Measurements from ENCODE around the gene PPM1L.

- TF ChIP-seq CTCF (optimal IDR thresholded peaks at IDR 0.05 in 1 of 3, IDR thresholded peaks at IDR 0.05 in 1 of 3, conservative IDR thresholded peaks at IDR 0.05 in 1 of 3; ENCODE audit: extremely low read depth in 1 of 3, insufficient read depth in 2 of 3, low read length in 3 of 3) (no peak), EZH2 (IDR thresholded peaks at IDR 0.05; ENCODE audit: low read length) (no peak)
Measured at GRCh38 chr3:161064413-161064812, 308.4 kb downstream of the PPM1L start.

Data from keratinocyte (primary cell).